OCI-LY7 (cell line): ENCODE data around the gene SLC66A3. TPM values are rescaled to one million over a fixed set of nuclear protein-coding genes. Genes with fewer than 3 reads are reported as not detected.

Experiments
- BruUV-seq: library from RNA; stranded (reverse); fragments of 400-500 nt; replicated peaks from 2 replicates; lab custom pipeline; 2021; lab: Mats Ljungman, UMichigan
- CTCF ChIA-PET: fragments of 300-600 bp; sonication (Branson Sonifier 250); formaldehyde crosslinking; loops from one replicate; lab custom pipeline; 2022; ENCODE audit warnings: antibody characterized with exemption; ENCODE audit not compliant: unreplicated experiment; lab: Charles Lee
- POLR2A ChIA-PET: fragments of 300-600 bp; sonication (Branson Sonifier 250); formaldehyde crosslinking; loops from one replicate; lab custom pipeline; 2022; ENCODE audit warnings: antibody characterized with exemption; lab: Charles Lee
- DNase-seq: peaks from one replicate; pipeline ENCODE4 v3.0.0-alpha.2; 2015; ENCODE audit warnings: low spot score
- H2AFZ ChIP-seq: fragments of 200-600 bp; sonication (generic), shearing (Covaris generic); 2 replicates; pipeline ENCODE4 v1.6.1; 2014; ENCODE audit warnings: mild to moderate bottlenecking, antibody characterized with exemption, low read length, moderate library complexity
- H3K27ac ChIP-seq: fragments of 200-600 bp; sonication (generic); 2 replicates; pipeline ENCODE4 v1.5.1; 2014; ENCODE audit warnings: mixed run types, low read depth, mild to moderate bottlenecking, moderate library complexity, low read length, inconsistent platforms; ENCODE audit not compliant: poor library complexity, severe bottlenecking
- H3K36me3 ChIP-seq: fragments of 200-600 bp; sonication (generic); 2 replicates; pipeline ENCODE4 v1.6.1; 2014; ENCODE audit warnings: mild to moderate bottlenecking, antibody characterized with exemption, low read length, moderate library complexity, mixed read lengths; ENCODE audit not compliant: insufficient read depth
- H3K4me1 ChIP-seq: fragments of 200-600 bp; sonication (generic); 2 replicates; pipeline ENCODE4 v1.5.1; 2014; ENCODE audit warnings: mild to moderate bottlenecking, low read length; ENCODE audit not compliant: insufficient read depth, poor library complexity, severe bottlenecking
- H3K4me2 ChIP-seq: fragments of 200-600 bp; sonication (generic); 2 replicates; pipeline ENCODE4 v1.6.1; 2014; ENCODE audit warnings: mild to moderate bottlenecking, low read length
- H3K4me3 ChIP-seq: fragments of 200-600 bp; sonication (generic); 2 replicates; pipeline ENCODE4 v1.5.1; 2014; ENCODE audit warnings: mild to moderate bottlenecking, low read depth, low read length; ENCODE audit not compliant: poor library complexity, severe bottlenecking
- H3K79me2 ChIP-seq: fragments of 200-600 bp; sonication (generic); 2 replicates; pipeline ENCODE4 v1.6.1; 2016; ENCODE audit warnings: low read depth, mild to moderate bottlenecking, low read length, moderate library complexity, mixed read lengths; ENCODE audit not compliant: insufficient read depth
- H3K9me2 ChIP-seq: fragments of 200-600 bp; sonication (generic); 2 replicates; pipeline ENCODE4 v1.6.1; 2016; ENCODE audit warnings: mild to moderate bottlenecking, low read length, mixed read lengths; ENCODE audit not compliant: insufficient read depth
- H3K9me3 ChIP-seq: fragments of 200-600 bp; sonication (generic); 2 replicates; pipeline ENCODE4 v1.6.1; 2014; ENCODE audit warnings: mild to moderate bottlenecking, mixed run types, low read length, mixed read lengths
- H4K20me1 ChIP-seq: fragments of 200-600 bp; sonication (generic); 2 replicates; pipeline ENCODE4 v1.6.1; 2014; ENCODE audit warnings: mild to moderate bottlenecking, antibody characterized with exemption, low read length, moderate library complexity, mixed read lengths; ENCODE audit not compliant: insufficient read depth
- EZH2phosphoT487 ChIP-seq: fragments of 200-600 bp; sonication (generic); IDR thresholded peaks from 2 replicates; pipeline ENCODE4 v1.6.1; 2018; ENCODE audit warnings: low read depth, borderline replicate concordance, mild to moderate bottlenecking, mixed run types, antibody characterized with exemption, low read length, moderate library complexity, mixed read lengths
- intact Hi-C: fragments of 100-400 bp; cut with micrococcal nuclease; formaldehyde crosslinking; loops from one replicate; pipeline ENCODE4 v1.10.0; 2022; ENCODE audit not compliant: unreplicated experiment
- total RNA-seq, 2 experiments: library from RNA; depleted of rRNA in 1 of 2; stranded (reverse); fragments of >200 nt in 1 of 2; shearing (Covaris generic) in 1 of 2; gene quantifications; 2 replicates each; pipeline ENCODE4 v1.2.3, GENCODE V29; 2014 to 2022
- TF ChIP-seq, protein P1 (sequence below): fragments of 200-600 bp; sonication (generic); conservative IDR thresholded peaks from 2 replicates; pipeline ENCODE4 v1.5.1; 2014; ENCODE audit warnings: mild to moderate bottlenecking, antibody characterized with exemption, low read length, moderate library complexity, mixed read lengths

The SLC66A3 gene
- total RNA-seq, 2 experiments from 2014 or later = 6.0 to 10.0 TPM

DNA sequence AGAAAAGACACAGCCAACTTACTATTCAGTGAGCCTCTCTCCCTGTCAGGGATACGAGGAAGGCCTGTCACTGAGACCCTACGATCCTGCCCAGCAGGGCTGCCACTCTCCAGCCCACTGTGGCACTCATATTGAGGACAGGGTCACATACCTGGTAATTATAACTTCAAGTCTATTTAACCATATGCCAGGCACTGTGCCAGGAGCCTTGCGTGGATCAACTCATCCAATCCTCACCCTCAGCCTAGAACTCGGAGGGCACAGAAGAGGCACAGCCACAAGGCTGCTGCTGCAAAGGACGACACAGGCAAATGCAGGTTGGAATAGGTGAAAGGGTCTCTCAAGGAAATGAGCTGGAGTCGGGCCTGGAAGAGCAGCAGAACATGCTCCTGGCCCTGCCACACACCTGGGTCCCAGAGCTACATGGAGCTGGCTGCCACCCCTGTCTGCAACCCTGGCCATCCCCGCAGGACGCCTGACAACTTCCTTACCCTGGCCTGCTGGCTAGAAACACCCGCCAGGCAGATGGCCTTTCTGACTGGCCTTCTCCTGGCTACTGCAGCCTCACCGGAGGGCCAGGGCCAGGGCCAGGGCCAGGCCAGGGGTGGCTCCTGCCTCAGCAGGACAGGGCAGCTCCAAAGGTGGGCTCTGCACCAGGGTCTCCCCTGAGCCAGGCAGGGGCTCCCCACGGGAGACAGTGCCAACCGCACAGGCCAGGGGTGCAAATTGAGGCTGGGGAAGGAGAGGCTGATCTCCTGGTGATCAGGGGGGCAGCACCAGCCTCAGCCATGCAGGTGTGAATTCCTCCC is 32.1 kb upstream of the SLC66A3 start:
- DNase-seq = no peak
- ChIA-PET POLR2A (interaction anchor here (0.6 to 1.5 kb wide), 2 partner anchors 9 to 68 kb away, joined by 3 to 4 read pairs; no protein-coding TSS in a partner anchor), CTCF (no interaction called here)
- H3K9me3 ChIP-seq = no peaks in the 10 kb centered on the region
- no peak overlapping the region for H2AFZ ChIP-seq
- H3K27ac ChIP-seq = no peak overlapping the region
- no peak overlapping the region for H3K4me3 ChIP-seq
- no peaks in the 10 kb centered on the region for H3K36me3 ChIP-seq
- no TSS peak for BruUV-seq
- H3K79me2 ChIP-seq = no peaks in the 10 kb centered on the region
- TF ChIP-seq EZH2phosphoT487 = no peak
- TF ChIP-seq, protein P1, sequence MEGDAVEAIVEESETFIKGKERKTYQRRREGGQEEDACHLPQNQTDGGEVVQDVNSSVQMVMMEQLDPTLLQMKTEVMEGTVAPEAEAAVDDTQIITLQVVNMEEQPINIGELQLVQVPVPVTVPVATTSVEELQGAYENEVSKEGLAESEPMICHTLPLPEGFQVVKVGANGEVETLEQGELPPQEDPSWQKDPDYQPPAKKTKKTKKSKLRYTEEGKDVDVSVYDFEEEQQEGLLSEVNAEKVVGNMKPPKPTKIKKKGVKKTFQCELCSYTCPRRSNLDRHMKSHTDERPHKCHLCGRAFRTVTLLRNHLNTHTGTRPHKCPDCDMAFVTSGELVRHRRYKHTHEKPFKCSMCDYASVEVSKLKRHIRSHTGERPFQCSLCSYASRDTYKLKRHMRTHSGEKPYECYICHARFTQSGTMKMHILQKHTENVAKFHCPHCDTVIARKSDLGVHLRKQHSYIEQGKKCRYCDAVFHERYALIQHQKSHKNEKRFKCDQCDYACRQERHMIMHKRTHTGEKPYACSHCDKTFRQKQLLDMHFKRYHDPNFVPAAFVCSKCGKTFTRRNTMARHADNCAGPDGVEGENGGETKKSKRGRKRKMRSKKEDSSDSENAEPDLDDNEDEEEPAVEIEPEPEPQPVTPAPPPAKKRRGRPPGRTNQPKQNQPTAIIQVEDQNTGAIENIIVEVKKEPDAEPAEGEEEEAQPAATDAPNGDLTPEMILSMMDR = no peak
- no peaks in the 10 kb centered on the region for H3K9me2 ChIP-seq
- H3K4me2 ChIP-seq = no peak overlapping the region
- no peaks in the 10 kb centered on the region for H3K4me1 ChIP-seq
- H4K20me1 ChIP-seq = no peaks in the 10 kb centered on the region
- intact Hi-C loops = no loop called here

DNA sequence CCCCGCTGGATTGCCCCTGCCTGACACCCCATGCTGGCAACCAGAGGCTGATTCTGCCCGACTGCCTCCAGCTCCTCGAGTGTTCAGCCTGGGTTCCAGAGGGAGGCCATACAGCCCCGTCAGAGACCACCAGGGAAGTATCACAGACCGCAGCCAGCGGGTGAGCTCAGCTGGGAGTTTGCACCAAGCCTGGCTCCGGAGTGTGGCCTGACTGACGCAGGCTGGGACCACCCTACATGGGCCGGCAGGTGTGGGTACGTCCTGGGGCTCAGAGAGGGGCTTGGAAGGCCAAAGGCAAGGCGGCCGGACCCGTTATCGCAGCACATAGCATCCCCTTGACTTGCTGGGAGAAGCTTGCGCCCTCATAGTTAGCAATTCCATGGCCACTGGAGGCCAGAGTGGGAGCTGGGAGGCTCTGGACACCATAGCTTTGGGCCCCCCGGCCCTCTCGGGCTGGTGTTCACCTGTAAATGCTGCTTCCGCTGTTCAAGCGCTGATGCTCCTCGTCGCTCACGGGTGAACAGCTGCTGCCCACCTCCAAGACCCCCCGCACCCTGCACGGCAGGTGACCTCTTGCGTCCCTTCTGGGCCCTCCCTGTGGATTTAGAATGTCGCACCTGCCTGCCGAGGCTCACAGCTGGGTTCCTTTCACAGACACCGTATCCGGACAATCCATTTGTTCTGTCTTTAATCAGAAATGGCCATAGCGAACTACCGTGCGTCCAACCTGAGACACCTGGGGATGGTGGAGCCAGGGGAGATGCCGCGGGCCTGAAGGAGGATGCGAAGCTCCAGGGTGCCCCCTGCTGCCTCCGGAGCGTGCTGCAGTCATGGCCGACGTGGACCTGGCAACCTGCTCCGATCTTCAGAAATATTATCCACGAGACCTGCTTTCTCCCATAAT is 31.2 kb upstream of the SLC66A3 start:
- intact Hi-C loops = no loop called here

More for the DNA sequence above, 31.2 kb upstream of the SLC66A3 start:
- no peaks in the 10 kb centered on the region for H3K9me3 ChIP-seq
- H3K9me2 ChIP-seq = no peaks in the 10 kb centered on the region
- no peaks in the 10 kb centered on the region for H3K4me1 ChIP-seq
- H4K20me1 ChIP-seq = no peaks in the 10 kb centered on the region
- ChIA-PET POLR2A (interaction anchor here (0.6 to 1.5 kb wide), 2 partner anchors 8 to 18 kb away, joined by 3 read pairs; no protein-coding TSS in a partner anchor), CTCF (interaction anchor here (1.1 to 1.2 kb wide), 2 partner anchors 8 to 292 kb away, joined by 3 to 4 read pairs; a partner anchor contains a TSS)
- TF ChIP-seq, protein P1 = peak; percentile 82
- TF ChIP-seq EZH2phosphoT487 = no peak
- no peaks in the 10 kb centered on the region for H3K36me3 ChIP-seq
- no peak overlapping the region for H3K27ac ChIP-seq
- H3K79me2 ChIP-seq = no peaks in the 10 kb centered on the region
- DNase-seq = peak; percentile 43
- BruUV-seq = no TSS peak
- no peak overlapping the region for H3K4me3 ChIP-seq
- H3K4me2 ChIP-seq = no peak overlapping the region
- no peak overlapping the region for H2AFZ ChIP-seq
